ENCODE measurements around the gene TAOK1.

TAOK1 gene

GRCh38 chr17:29563816-29564215 is 173.7 kb downstream of the TAOK1 start:
- no peak overlapping the region for H3K4me3 ChIP-seq (ENCODE audit: low read length)

GRCh38 chr17:29565643-29566472 is 175.7 kb downstream of the TAOK1 start:
- no peak for DNase-seq (ENCODE audit: low read depth)
- TF ChIP-seq CTCF (conservative IDR thresholded peaks at IDR 0.05; ENCODE audit: low read depth, low read length): peak; percentile 22
- H3K4me3 ChIP-seq (ENCODE audit: low read length): peak overlapping the region; percentile 44

More at GRCh38 chr17:29563816-29564215, 173.7 kb downstream of the TAOK1 start:
- no peak for TF ChIP-seq CTCF (conservative IDR thresholded peaks at IDR 0.05; ENCODE audit: low read depth, low read length)
- DNase-seq (ENCODE audit: low read depth): no peak

- TF ChIP-seq CTCF (conservative IDR thresholded peaks at IDR 0.05; ENCODE audit: low read depth, low read length): no peak
- DNase-seq (ENCODE audit: low read depth): no peak
These were observed 176.5 kb downstream of the TAOK1 start, which contains the start of gene ABHD15 for GRCh38 chr17:29566473-29567303. Gene ABHD15, minus strand, starts transcription at chr17:29567037. Its CDS starts 71 bp downstream, at chr17:29566966.

GRCh38 chr17:29567304-29567553 is 177.1 kb downstream of the TAOK1 start:
- peak overlapping the region; percentile 64 for H3K4me3 ChIP-seq (ENCODE audit: low read length)
- no peak for DNase-seq (ENCODE audit: low read depth)
- no peak for TF ChIP-seq CTCF (conservative IDR thresholded peaks at IDR 0.05; ENCODE audit: low read depth, low read length)

More at GRCh38 chr17:29566473-29567303, 176.5 kb downstream of the TAOK1 start, which contains the start of gene ABHD15:
- peak within 1 kb of the TSS; percentile 64 for H3K4me3 ChIP-seq (ENCODE audit: low read length)

GRCh38 chr17:29567554-29568330 is 177.6 kb downstream of the TAOK1 start:
- TF ChIP-seq CTCF (conservative IDR thresholded peaks at IDR 0.05; ENCODE audit: low read depth, low read length): no peak
- no peak for DNase-seq (ENCODE audit: low read depth)
- H3K4me3 ChIP-seq (ENCODE audit: low read length): peak overlapping the region; percentile 64

GRCh38 chr17:29568331-29569244 is 178.4 kb downstream of the TAOK1 start, which contains the start of gene TP53I13:
Gene TP53I13, plus strand, starts transcription at chr17:29568701. Its CDS starts 58 bp downstream, at chr17:29568759.
- DNase-seq (ENCODE audit: low read depth): no peak
- H3K4me3 ChIP-seq (ENCODE audit: low read length): peak within 1 kb of the TSS; percentile 65

More at GRCh38 chr17:29568331-29569244, 178.4 kb downstream of the TAOK1 start, which contains the start of gene TP53I13:
- TF ChIP-seq CTCF (conservative IDR thresholded peaks at IDR 0.05; ENCODE audit: low read depth, low read length): no peak
